Embryonic facial prominence (tissue), 1 donor: Measurements from ENCODE around the gene ADAMTS9.

ENCODE experiments used
- DNase-seq: peaks from one replicate; pipeline ENCODE4 v3.0.0-alpha.2; 2016; ENCODE audit errors: extremely low spot score

The ADAMTS9 gene

GRCh38 chr3:64651741-64652241 lies 36.0 kb downstream of the ADAMTS9 start:
- DNase-seq, result no peak

GRCh38 chr3:64651303-64651702 lies 36.5 kb downstream of the ADAMTS9 start:
- no peak for DNase-seq

- DNase-seq, result no peak
Measured at GRCh38 chr3:64650715-64651114, 37.1 kb downstream of the ADAMTS9 start.

- no peak for DNase-seq
Measured at GRCh38 chr3:64650096-64650622, 37.6 kb downstream of the ADAMTS9 start.

GRCh38 chr3:64648927-64649906 lies 38.6 kb downstream of the ADAMTS9 start:
- no peak for DNase-seq

- no peak for DNase-seq
Measured at GRCh38 chr3:64647825-64648224, 40.0 kb downstream of the ADAMTS9 start.

- no peak for DNase-seq
Measured at GRCh38 chr3:64645243-64645642, 42.6 kb downstream of the ADAMTS9 start.

- DNase-seq, result no peak
Measured at GRCh38 chr3:64644483-64644882, 43.3 kb downstream of the ADAMTS9 start.

- no peak for DNase-seq
Measured at GRCh38 chr3:64642327-64643151, 45.3 kb downstream of the ADAMTS9 start.

GRCh38 chr3:64638981-64639481 lies 48.8 kb downstream of the ADAMTS9 start:
- DNase-seq, result no peak

- no peak for DNase-seq
Measured at GRCh38 chr3:64638511-64638910, 49.3 kb downstream of the ADAMTS9 start.

GRCh38 chr3:64634417-64634816 lies 53.4 kb downstream of the ADAMTS9 start:
- peak; percentile 72 for DNase-seq

GRCh38 chr3:64631951-64632350 lies 55.8 kb downstream of the ADAMTS9 start:
- DNase-seq, result no peak

- DNase-seq, result no peak
Measured at GRCh38 chr3:64627471-64628321, 60.1 kb downstream of the ADAMTS9 start.

GRCh38 chr3:64627042-64627441 lies 60.8 kb downstream of the ADAMTS9 start:
- DNase-seq, result no peak

- no peak for DNase-seq
Measured at GRCh38 chr3:64625381-64625780, 62.4 kb downstream of the ADAMTS9 start.

GRCh38 chr3:64623125-64623524 lies 64.7 kb downstream of the ADAMTS9 start:
- no peak for DNase-seq

GRCh38 chr3:64621726-64622395 lies 65.9 kb downstream of the ADAMTS9 start:
- DNase-seq, result peak; percentile 72

- DNase-seq, result no peak
Measured at GRCh38 chr3:64621275-64621674, 66.5 kb downstream of the ADAMTS9 start.

GRCh38 chr3:64620020-64620419 lies 67.8 kb downstream of the ADAMTS9 start:
- no peak for DNase-seq
